DOHH2 (cell line): Measurements from ENCODE around the gene TMEM231.

Source experiments
- EZH2phosphoT487 ChIP-seq: fragments of 200-600 bp; sonication (generic); IDR thresholded peaks from 2 replicates; pipeline ENCODE4 v1.6.1; 2017; ENCODE audit warnings: borderline replicate concordance, mild to moderate bottlenecking, antibody characterized with exemption, low read length, moderate library complexity, mixed read lengths
- TF ChIP-seq, protein P1 (sequence below): fragments of 200-600 bp; sonication (generic); IDR thresholded peaks from one replicate; pipeline ENCODE4 v1.5.1; 2014; ENCODE audit warnings: antibody characterized with exemption, mild to moderate bottlenecking, low read depth, low read length; ENCODE audit not compliant: poor library complexity, severe bottlenecking

DNA sequence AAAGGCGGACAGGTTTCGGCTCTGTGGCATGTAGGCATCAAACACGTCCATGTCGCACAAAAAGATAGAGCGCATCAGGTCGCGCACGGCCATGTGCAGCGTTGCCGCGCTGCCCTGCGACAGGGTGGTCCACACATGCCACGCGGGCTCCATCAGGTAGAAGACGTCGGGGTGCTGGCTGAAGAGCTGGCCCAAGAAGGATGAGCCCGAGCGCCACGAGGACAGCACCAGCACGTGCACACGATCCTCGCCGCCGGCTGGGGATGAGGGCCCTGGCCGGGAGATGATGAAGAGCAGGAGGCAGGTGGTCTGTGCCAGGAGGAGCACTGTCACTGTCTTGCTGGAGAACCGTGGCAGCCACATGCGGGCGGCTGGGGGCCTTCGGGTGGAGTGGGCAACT lies 26.1 kb downstream of the TMEM231 start:
- TF ChIP-seq, protein P1, sequence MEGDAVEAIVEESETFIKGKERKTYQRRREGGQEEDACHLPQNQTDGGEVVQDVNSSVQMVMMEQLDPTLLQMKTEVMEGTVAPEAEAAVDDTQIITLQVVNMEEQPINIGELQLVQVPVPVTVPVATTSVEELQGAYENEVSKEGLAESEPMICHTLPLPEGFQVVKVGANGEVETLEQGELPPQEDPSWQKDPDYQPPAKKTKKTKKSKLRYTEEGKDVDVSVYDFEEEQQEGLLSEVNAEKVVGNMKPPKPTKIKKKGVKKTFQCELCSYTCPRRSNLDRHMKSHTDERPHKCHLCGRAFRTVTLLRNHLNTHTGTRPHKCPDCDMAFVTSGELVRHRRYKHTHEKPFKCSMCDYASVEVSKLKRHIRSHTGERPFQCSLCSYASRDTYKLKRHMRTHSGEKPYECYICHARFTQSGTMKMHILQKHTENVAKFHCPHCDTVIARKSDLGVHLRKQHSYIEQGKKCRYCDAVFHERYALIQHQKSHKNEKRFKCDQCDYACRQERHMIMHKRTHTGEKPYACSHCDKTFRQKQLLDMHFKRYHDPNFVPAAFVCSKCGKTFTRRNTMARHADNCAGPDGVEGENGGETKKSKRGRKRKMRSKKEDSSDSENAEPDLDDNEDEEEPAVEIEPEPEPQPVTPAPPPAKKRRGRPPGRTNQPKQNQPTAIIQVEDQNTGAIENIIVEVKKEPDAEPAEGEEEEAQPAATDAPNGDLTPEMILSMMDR = no peak
- no peak for TF ChIP-seq EZH2phosphoT487
